ENCODE measurements around the gene PLXDC2. TPM values are rescaled to one million over a fixed set of nuclear protein-coding genes. Genes with fewer than 3 reads are reported as not detected.
"Not testable (repeated sequence)": the region's sequence is repeated elsewhere in the genome, so short reads cannot be mapped to it uniquely, and the experiment has no call there.

PLXDC2 gene
- total RNA-seq, 2 donors from 2014 or later: 19.5 to 26.4 TPM

GRCh38 chr10:20041931-20042330 lies 225.7 kb downstream of the PLXDC2 start:
- TF ChIP-seq, protein P1, sequence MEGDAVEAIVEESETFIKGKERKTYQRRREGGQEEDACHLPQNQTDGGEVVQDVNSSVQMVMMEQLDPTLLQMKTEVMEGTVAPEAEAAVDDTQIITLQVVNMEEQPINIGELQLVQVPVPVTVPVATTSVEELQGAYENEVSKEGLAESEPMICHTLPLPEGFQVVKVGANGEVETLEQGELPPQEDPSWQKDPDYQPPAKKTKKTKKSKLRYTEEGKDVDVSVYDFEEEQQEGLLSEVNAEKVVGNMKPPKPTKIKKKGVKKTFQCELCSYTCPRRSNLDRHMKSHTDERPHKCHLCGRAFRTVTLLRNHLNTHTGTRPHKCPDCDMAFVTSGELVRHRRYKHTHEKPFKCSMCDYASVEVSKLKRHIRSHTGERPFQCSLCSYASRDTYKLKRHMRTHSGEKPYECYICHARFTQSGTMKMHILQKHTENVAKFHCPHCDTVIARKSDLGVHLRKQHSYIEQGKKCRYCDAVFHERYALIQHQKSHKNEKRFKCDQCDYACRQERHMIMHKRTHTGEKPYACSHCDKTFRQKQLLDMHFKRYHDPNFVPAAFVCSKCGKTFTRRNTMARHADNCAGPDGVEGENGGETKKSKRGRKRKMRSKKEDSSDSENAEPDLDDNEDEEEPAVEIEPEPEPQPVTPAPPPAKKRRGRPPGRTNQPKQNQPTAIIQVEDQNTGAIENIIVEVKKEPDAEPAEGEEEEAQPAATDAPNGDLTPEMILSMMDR (conservative IDR thresholded peaks at IDR 0.05): no peak
- no peaks in the 10 kb centered on the region for H3K36me3 Mint-ChIP-seq (ENCODE audit: low read depth)
- no peak overlapping the region for H3K27ac ChIP-seq (ENCODE audit: low read depth, low read length)

DNA sequence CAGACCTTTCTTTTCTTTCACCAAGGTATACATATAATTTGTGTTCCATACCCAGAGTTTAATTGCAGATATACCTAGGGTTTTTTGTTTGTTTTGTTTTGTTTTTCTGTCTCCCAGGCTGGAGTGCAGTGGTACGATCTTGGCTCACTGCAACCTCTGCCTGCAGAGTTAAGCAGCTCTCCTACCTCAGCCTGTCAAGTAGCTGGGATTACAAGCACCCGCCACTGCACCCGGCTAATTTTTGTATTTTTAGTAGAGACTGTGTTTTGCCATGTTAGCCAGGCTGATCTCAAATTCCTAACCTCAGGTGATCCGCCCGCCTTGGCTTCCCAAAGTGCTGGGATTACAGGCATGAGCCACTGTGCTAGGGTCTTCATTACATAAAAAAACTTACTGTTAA lies 228.9 kb downstream of the PLXDC2 start:
- H3K27ac Mint-ChIP-seq: not testable (repeated sequence)
- H3K36me3 Mint-ChIP-seq (ENCODE audit: low read depth): peaks cover 22% of the 10 kb centered on the region

More at GRCh38 chr10:20041931-20042330, 225.7 kb downstream of the PLXDC2 start:
- Mint-ChIP-seq H3K4me1 (peaks cover 6% of the 10 kb centered on the region), H3K27me3 (ENCODE audit: insufficient read depth) (no peaks in the 10 kb centered on the region), H3K27ac (no peak overlapping the region), H3K9me3 (no peaks in the 10 kb centered on the region), H3K4me3 (no peak overlapping the region)
- H3K27me3 ChIP-seq (ENCODE audit: control insufficient read depth, insufficient read depth, low read length, poor library complexity, severe bottlenecking): no peaks in the 10 kb centered on the region
- H3K4me1 ChIP-seq (ENCODE audit: control insufficient read depth, insufficient read depth, low read length): no peaks in the 10 kb centered on the region
- WGBS, 2 experiments (ENCODE audit: insufficient coverage in 1 of 2, insufficient read length in 1 of 2): 84 to 92% methylated on average over 2 to 3 of the region's 3 CpGs
- H3K4me3 ChIP-seq (ENCODE audit: low read length): no peak overlapping the region
- DNase-seq: no peak
- H3K36me3 ChIP-seq (ENCODE audit: control insufficient read depth, insufficient read depth, low read length): no peaks in the 10 kb centered on the region
- no peak overlapping the region for H3K9ac ChIP-seq (ENCODE audit: extremely low read depth, low read length, poor library complexity, severe bottlenecking)
- no peaks in the 10 kb centered on the region for H3K9me3 ChIP-seq (ENCODE audit: control insufficient read depth, low read length)

GRCh38 chr10:20048161-20048560 lies 231.9 kb downstream of the PLXDC2 start:
- H3K36me3 Mint-ChIP-seq (ENCODE audit: low read depth): peaks cover 29% of the 10 kb centered on the region
- Histone ChIP-seq H3K27me3 (ENCODE audit: control insufficient read depth, insufficient read depth, low read length, poor library complexity, severe bottlenecking) (no peaks in the 10 kb centered on the region), H3K4me1 (ENCODE audit: control insufficient read depth, insufficient read depth, low read length) (no peaks in the 10 kb centered on the region), H3K36me3 (ENCODE audit: control insufficient read depth, insufficient read depth, low read length) (no peaks in the 10 kb centered on the region), H3K27ac (ENCODE audit: low read depth, low read length) (no peak overlapping the region), H3K4me3 (ENCODE audit: low read length) (no peak overlapping the region), H3K9ac (ENCODE audit: extremely low read depth, low read length, poor library complexity, severe bottlenecking) (no peak overlapping the region), H3K9me3 (ENCODE audit: control insufficient read depth, low read length) (no peaks in the 10 kb centered on the region)
- H3K9me3 Mint-ChIP-seq: peaks cover 18% of the 10 kb centered on the region
- no peak overlapping the region for H3K27ac Mint-ChIP-seq
- H3K27me3 Mint-ChIP-seq (ENCODE audit: insufficient read depth): no peaks in the 10 kb centered on the region
- no peak for DNase-seq
- WGBS, 2 experiments (ENCODE audit: insufficient coverage in 1 of 2, insufficient read length in 1 of 2): 97% methylated on average over 2 of the region's 2 CpGs; no CpG with 5 or more reads in 1 of the 2 experiments
- peaks cover 4% of the 10 kb centered on the region for H3K4me1 Mint-ChIP-seq
- TF ChIP-seq, protein P1 (conservative IDR thresholded peaks at IDR 0.05): no peak
- H3K4me3 Mint-ChIP-seq: no peak overlapping the region

More for the DNA sequence above, 228.9 kb downstream of the PLXDC2 start:
- H3K4me3 ChIP-seq (ENCODE audit: low read length); H3K4me3 Mint-ChIP-seq; H3K36me3 ChIP-seq (ENCODE audit: control insufficient read depth, insufficient read depth, low read length); DNase-seq; H3K4me1 ChIP-seq (ENCODE audit: control insufficient read depth, insufficient read depth, low read length); H3K9ac ChIP-seq (ENCODE audit: extremely low read depth, low read length, poor library complexity, severe bottlenecking); H3K9me3 ChIP-seq (ENCODE audit: control insufficient read depth, low read length); H3K27ac ChIP-seq (ENCODE audit: low read depth, low read length); H3K27me3 Mint-ChIP-seq (ENCODE audit: insufficient read depth); H3K4me1 Mint-ChIP-seq; H3K27me3 ChIP-seq (ENCODE audit: control insufficient read depth, insufficient read depth, low read length, poor library complexity, severe bottlenecking): not testable (repeated sequence)
- WGBS, 2 experiments (ENCODE audit: insufficient coverage in 1 of 2, insufficient read length in 1 of 2): 88 to 94% methylated on average over 4 to 5 of the region's 5 CpGs
- peaks cover 12% of the 10 kb centered on the region for H3K9me3 Mint-ChIP-seq

GRCh38 chr10:20058135-20058534 lies 241.9 kb downstream of the PLXDC2 start:
- no peak overlapping the region for H3K4me3 ChIP-seq (ENCODE audit: low read length)
- 81% methylated on average over 2 of the region's 2 CpGs; no CpG with 5 or more reads in 1 of the 2 experiments for WGBS, 2 experiments (ENCODE audit: insufficient coverage in 1 of 2, insufficient read length in 1 of 2)
- no peak for DNase-seq
- Mint-ChIP-seq H3K27ac (no peak overlapping the region), H3K4me1 (no peaks in the 10 kb centered on the region), H3K9me3 (peaks cover 9% of the 10 kb centered on the region), H3K27me3 (ENCODE audit: insufficient read depth) (no peaks in the 10 kb centered on the region), H3K36me3 (ENCODE audit: low read depth) (peaks cover 6% of the 10 kb centered on the region), H3K4me3 (no peak overlapping the region)
- peaks cover 5% of the 10 kb centered on the region for H3K9me3 ChIP-seq (ENCODE audit: control insufficient read depth, low read length)
- no peak overlapping the region for H3K27ac ChIP-seq (ENCODE audit: low read depth, low read length)
- no peaks in the 10 kb centered on the region for H3K27me3 ChIP-seq (ENCODE audit: control insufficient read depth, insufficient read depth, low read length, poor library complexity, severe bottlenecking)
- H3K4me1 ChIP-seq (ENCODE audit: control insufficient read depth, insufficient read depth, low read length): no peaks in the 10 kb centered on the region
- no peak overlapping the region for H3K9ac ChIP-seq (ENCODE audit: extremely low read depth, low read length, poor library complexity, severe bottlenecking)
- H3K36me3 ChIP-seq (ENCODE audit: control insufficient read depth, insufficient read depth, low read length): no peaks in the 10 kb centered on the region
- TF ChIP-seq, protein P1 (conservative IDR thresholded peaks at IDR 0.05): no peak
